GM23338 (cell line): ENCODE results near the gene ESYT2. TPM values are rescaled to one million over a fixed set of nuclear protein-coding genes. Genes with fewer than 3 reads are reported as not detected.

Experiments
- ATAC-seq: fragments of 200-7000 bp; cut with Tn5 transposase; 3 replicates; pipeline ENCODE4 v1.9.1; 2020
- DNase-seq: peaks from one replicate; pipeline ENCODE4 v3.0.0-alpha.2; 2015; ENCODE audit warnings: low spot score
- H2AFZ ChIP-seq: fragments of 200-600 bp; sonication (generic); 2 replicates; pipeline ENCODE4 v1.8.0; 2016; ENCODE audit warnings: antibody characterized with exemption, mild to moderate bottlenecking, moderate library complexity
- H3F3A ChIP-seq: fragments of 200-600 bp; sonication (generic); replicated peaks from 2 replicates; pipeline ENCODE4 v1.8.0; 2017; ENCODE audit warnings: antibody characterized with exemption, mixed run types, low read depth
- H3K27ac ChIP-seq: fragments of 200-600 bp; sonication (generic); 2 replicates; pipeline ENCODE4 v1.6.1; 2016; ENCODE audit warnings: low read depth
- H3K27me3 ChIP-seq: fragments of 200-600 bp; sonication (generic); 2 replicates; pipeline ENCODE4 v1.8.0; 2016; ENCODE audit warnings: mild to moderate bottlenecking, mixed run types, moderate library complexity; ENCODE audit not compliant: insufficient read depth
- H3K36me3 ChIP-seq: fragments of 200-600 bp; sonication (generic); 2 replicates; pipeline ENCODE4 v1.8.0; 2016; ENCODE audit warnings: mild to moderate bottlenecking; ENCODE audit not compliant: insufficient read depth
- H3K4me1 ChIP-seq: fragments of 200-600 bp; sonication (generic); 2 replicates; pipeline ENCODE4 v1.8.0; 2016; ENCODE audit warnings: mild to moderate bottlenecking, moderate library complexity; ENCODE audit not compliant: insufficient read depth
- H3K4me2 ChIP-seq: fragments of 200-600 bp; sonication (generic); 2 replicates; pipeline ENCODE4 v1.7.1; 2017; ENCODE audit warnings: mixed run types
- H3K4me3 ChIP-seq: fragments of 200-600 bp; sonication (generic); 2 replicates; pipeline ENCODE4 v1.6.1; 2016; ENCODE audit warnings: mixed run types
- H3K79me2 ChIP-seq: fragments of 200-600 bp; sonication (generic); replicated peaks from 2 replicates; pipeline ENCODE4 v1.8.0; 2017; ENCODE audit warnings: mild to moderate bottlenecking; ENCODE audit not compliant: insufficient read depth
- H3K9me2 ChIP-seq: fragments of 200-600 bp; sonication (generic); 2 replicates; pipeline ENCODE4 v1.8.0; 2017; ENCODE audit not compliant: insufficient read depth
- H4K20me1 ChIP-seq: fragments of 200-600 bp; sonication (generic); replicated peaks from 2 replicates; pipeline ENCODE4 v1.8.0; 2017; ENCODE audit warnings: mild to moderate bottlenecking; ENCODE audit not compliant: insufficient read depth
- H3K27ac Mint-ChIP-seq: 2 replicates; pipeline ENCODE4 v1.8.0; 2020; ENCODE audit warnings: inconsistent platforms, mild to moderate bottlenecking, moderate library complexity, mixed read lengths
- H3K27me3 Mint-ChIP-seq: 3 replicates; pipeline ENCODE4 v1.8.0; 2022; ENCODE audit warnings: low read depth, mild to moderate bottlenecking, moderate library complexity, mixed read lengths, inconsistent platforms; ENCODE audit not compliant: insufficient read depth, poor library complexity
- H3K36me3 Mint-ChIP-seq: 3 replicates; pipeline ENCODE4 v1.8.0; 2021; ENCODE audit warnings: low read depth, mild to moderate bottlenecking, inconsistent platforms, moderate library complexity, mixed read lengths
- H3K4me1 Mint-ChIP-seq: 3 replicates; pipeline ENCODE4 v1.8.0; 2020; ENCODE audit warnings: mild to moderate bottlenecking, inconsistent platforms, mixed read lengths
- H3K4me3 Mint-ChIP-seq: 3 replicates; pipeline ENCODE4 v1.8.0; 2021; ENCODE audit warnings: moderate library complexity, mild to moderate bottlenecking, inconsistent platforms, mixed read lengths
- H3K9me3 Mint-ChIP-seq: 3 replicates; pipeline ENCODE4 v1.8.0; 2020; ENCODE audit warnings: moderate library complexity, mild to moderate bottlenecking, inconsistent platforms, mixed read lengths
- CREB1 ChIP-seq: fragments of 250-450 bp; sonication (Bioruptor Pico); IDR thresholded peaks from 2 replicates; pipeline ENCODE4 v1.5.0; 2020; ENCODE audit warnings: low read depth, mild to moderate bottlenecking, moderate library complexity
- ETS1 ChIP-seq: IDR thresholded peaks from 2 replicates; pipeline ENCODE4 v1.6.1; 2016; ENCODE audit warnings: antibody characterized with exemption
- JUNB ChIP-seq: IDR thresholded peaks from one replicate; pipeline ENCODE4 v1.6.1; 2016; ENCODE audit warnings: antibody characterized with exemption; ENCODE audit not compliant: unreplicated experiment
- NANOG ChIP-seq: IDR thresholded peaks from 2 replicates; pipeline ENCODE4 v1.6.1; 2016; ENCODE audit warnings: antibody characterized with exemption, borderline replicate concordance
- POLR2AphosphoS5 ChIP-seq: IDR thresholded peaks from 2 replicates; pipeline ENCODE4 v1.6.1; 2016; ENCODE audit warnings: antibody characterized with exemption, low read depth
- STAT1 ChIP-seq: IDR thresholded peaks from one replicate; pipeline ENCODE4 v1.6.1; 2016; ENCODE audit warnings: antibody characterized with exemption; ENCODE audit not compliant: unreplicated experiment
- ZNF114 ChIP-seq: fragments of 250-450 bp; sonication (Bioruptor Pico); IDR thresholded peaks from 2 replicates; pipeline ENCODE4 v1.5.0; 2020; ENCODE audit warnings: mild to moderate bottlenecking, moderate library complexity
- ZNF331 ChIP-seq: fragments of 250-450 bp; sonication (Bioruptor Pico); IDR thresholded peaks from 2 replicates; pipeline ENCODE4 v1.5.0; 2020; ENCODE audit warnings: low read depth, mild to moderate bottlenecking, moderate library complexity
- ZNF462 ChIP-seq: fragments of 250-450 bp; sonication (Bioruptor Pico); IDR thresholded peaks from 2 replicates; pipeline ENCODE4 v1.5.0; 2020; ENCODE audit warnings: mild to moderate bottlenecking, moderate library complexity
- polyA plus RNA-seq: library from polyadenylated mRNA; unstranded; fragments of >200 nt; fragmentation: Nextera tagmentation; extraction: Ambion mirVana; gene quantifications from 2 replicates; pipeline ENCODE4 v1.2.1, GENCODE V29; 2016
- total RNA-seq: library from RNA; depleted of rRNA; stranded (reverse); fragments of >200 nt; shearing (Covaris generic); gene quantifications from 2 replicates; pipeline ENCODE4 v1.2.3, GENCODE V29; 2014

The ESYT2 gene
- total and polyA plus RNA-seq, 2 experiments from 2014 or later: 9.6 to 52.7 TPM

GRCh38 chr7:158789842-158790241, 39.5 kb downstream of the ESYT2 start (continued):
- TF ChIP-seq ZNF462: no peak
- TF ChIP-seq ZNF114 (CRISPR knock-in tag): no peak
- TF ChIP-seq NANOG: no peak
- no peak for TF ChIP-seq POLR2AphosphoS5
- TF ChIP-seq CREB1 (CRISPR knock-in tag): no peak
- TF ChIP-seq ZNF331: no peak
- no peak for TF ChIP-seq ETS1
- no peak for TF ChIP-seq STAT1
- TF ChIP-seq JUNB: no peak

- Mint-ChIP-seq H3K27me3 (peaks cover 2% of the 10 kb centered on the region), H3K4me3 (no peak overlapping the region), H3K27ac (no peak overlapping the region), H3K4me1 (no peaks in the 10 kb centered on the region), H3K9me3 (no peaks in the 10 kb centered on the region), H3K36me3 (peaks cover 25% of the 10 kb centered on the region; the same call in 2 of the 3 replicates)
- no peak overlapping the region for H3K27ac ChIP-seq
- no peaks in the 10 kb centered on the region for H3K79me2 ChIP-seq
- no peaks in the 10 kb centered on the region for H3K27me3 ChIP-seq
- H3F3A ChIP-seq: 0 out of 2 replicates have a peak, but pooled peaks cover 5% of the 10 kb centered on the region
- H3K4me2 ChIP-seq: no peak overlapping the region
- H2AFZ ChIP-seq: no peak overlapping the region
- ATAC-seq: no peak
- H3K9me2 ChIP-seq: no peaks in the 10 kb centered on the region
- no peak for DNase-seq
- H3K4me1 ChIP-seq: no peaks in the 10 kb centered on the region
- H3K36me3 ChIP-seq: no peaks in the 10 kb centered on the region; the same call in 1 of the 2 replicates
- H4K20me1 ChIP-seq: 0 out of 2 replicates have a peak, but pooled peaks cover 3% of the 10 kb centered on the region
- no peak overlapping the region for H3K4me3 ChIP-seq
- TF ChIP-seq ZNF462: no peak
- TF ChIP-seq ZNF114 (CRISPR knock-in tag): no peak
- TF ChIP-seq POLR2AphosphoS5: no peak
These were observed 42.4 kb downstream of the ESYT2 start for GRCh38 chr7:158786898-158787297.
